KMS-11 (cell line): Measurements from ENCODE around the gene ROR1.

Source experiments
- H2AFZ ChIP-seq: fragments of 200-600 bp; sonication (generic); 2 replicates; pipeline ENCODE4 v1.6.1; 2016; ENCODE audit warnings: antibody characterized with exemption, mixed run types, low read depth
- H3K27ac ChIP-seq: fragments of 200-600 bp; sonication (generic); 2 replicates; pipeline ENCODE4 v1.6.1; 2016; ENCODE audit warnings: mild to moderate bottlenecking, mixed run types
- H3K27me3 ChIP-seq: fragments of 200-600 bp; sonication (generic); 2 replicates; pipeline ENCODE4 v1.6.1; 2017; ENCODE audit warnings: mild to moderate bottlenecking, low read depth, mixed run types, moderate library complexity; ENCODE audit not compliant: insufficient read depth
- H3K36me3 ChIP-seq: fragments of 200-600 bp; sonication (generic); 2 replicates; pipeline ENCODE4 v1.6.1; 2017; ENCODE audit warnings: mild to moderate bottlenecking, mixed run types; ENCODE audit not compliant: insufficient read depth
- H3K4me1 ChIP-seq: fragments of 200-600 bp; sonication (generic); 2 replicates; pipeline ENCODE4 v1.6.1; 2016; ENCODE audit warnings: mild to moderate bottlenecking, low read depth, mixed run types; ENCODE audit not compliant: poor library complexity, severe bottlenecking
- H3K4me2 ChIP-seq: fragments of 200-600 bp; sonication (generic); 2 replicates; pipeline ENCODE4 v1.7.0; 2016; ENCODE audit warnings: mild to moderate bottlenecking, mixed run types
- H3K4me3 ChIP-seq: fragments of 200-600 bp; sonication (generic); IDR thresholded peaks from 2 replicates; pipeline ENCODE4 v1.6.1; 2017; ENCODE audit warnings: low read depth, low read length, mixed read lengths; ENCODE audit not compliant: insufficient read depth
- H3K79me2 ChIP-seq: fragments of 200-600 bp; sonication (generic); 2 replicates; pipeline ENCODE4 v1.6.1; 2016; ENCODE audit warnings: low read depth, mixed run types; ENCODE audit not compliant: insufficient read depth
- H3K9ac ChIP-seq: fragments of 200-600 bp; sonication (generic); 2 replicates; pipeline ENCODE4 v1.6.1; 2016; ENCODE audit warnings: mild to moderate bottlenecking, mixed run types
- H4K20me1 ChIP-seq: fragments of 200-600 bp; sonication (generic); 2 replicates; pipeline ENCODE4 v1.6.1; 2016; ENCODE audit warnings: mild to moderate bottlenecking, mixed run types; ENCODE audit not compliant: insufficient read depth
- CTCF ChIP-seq: fragments of 200-600 bp; sonication (generic); conservative IDR thresholded peaks from 2 replicates; pipeline ENCODE4 v1.6.1; 2017; ENCODE audit warnings: low read depth, mild to moderate bottlenecking, antibody characterized with exemption, low read length, moderate library complexity, mixed read lengths

The ROR1 gene

GRCh38 chr1:63865561-63865960, 91.7 kb downstream of the ROR1 start:
- H3K4me2 ChIP-seq, result no peak overlapping the region
- no peaks in the 10 kb centered on the region for H4K20me1 ChIP-seq
- TF ChIP-seq CTCF, result no peak
- no peak overlapping the region for H3K9ac ChIP-seq
- H3K27ac ChIP-seq, result no peak overlapping the region
- H2AFZ ChIP-seq, result no peak overlapping the region
- no peaks in the 10 kb centered on the region for H3K79me2 ChIP-seq
- H3K4me1 ChIP-seq, result no peaks in the 10 kb centered on the region
- H3K27me3 ChIP-seq, result no peaks in the 10 kb centered on the region
- H3K36me3 ChIP-seq, result no peaks in the 10 kb centered on the region
- H3K4me3 ChIP-seq, result no peak overlapping the region

GRCh38 chr1:63866084-63866483, 92.3 kb downstream of the ROR1 start:
- TF ChIP-seq CTCF, result no peak
- H3K36me3 ChIP-seq, result no peaks in the 10 kb centered on the region
- H3K27ac ChIP-seq, result no peak overlapping the region

GRCh38 chr1:63867429-63868176, 93.8 kb downstream of the ROR1 start:
- no peak overlapping the region for H2AFZ ChIP-seq
- no peaks in the 10 kb centered on the region for H3K27me3 ChIP-seq
- H4K20me1 ChIP-seq, result no peaks in the 10 kb centered on the region
- H3K4me1 ChIP-seq, result no peaks in the 10 kb centered on the region
- H3K4me3 ChIP-seq, result no peak overlapping the region
- no peaks in the 10 kb centered on the region for H3K36me3 ChIP-seq
- no peak for TF ChIP-seq CTCF
- no peak overlapping the region for H3K9ac ChIP-seq
- H3K4me2 ChIP-seq, result no peak overlapping the region
- H3K79me2 ChIP-seq, result no peaks in the 10 kb centered on the region
- no peak overlapping the region for H3K27ac ChIP-seq

More at GRCh38 chr1:63866084-63866483, 92.3 kb downstream of the ROR1 start:
- no peak overlapping the region for H3K4me2 ChIP-seq
- H3K4me1 ChIP-seq, result no peaks in the 10 kb centered on the region
- no peaks in the 10 kb centered on the region for H4K20me1 ChIP-seq
- H3K27me3 ChIP-seq, result no peaks in the 10 kb centered on the region
- H3K9ac ChIP-seq, result no peak overlapping the region
- no peaks in the 10 kb centered on the region for H3K79me2 ChIP-seq
- H3K4me3 ChIP-seq, result no peak overlapping the region
- no peak overlapping the region for H2AFZ ChIP-seq

GRCh38 chr1:63868268-63868781, 94.5 kb downstream of the ROR1 start:
- no peak for TF ChIP-seq CTCF
- Histone ChIP-seq H3K9ac (no peak overlapping the region), H4K20me1 (no peaks in the 10 kb centered on the region), H3K79me2 (no peaks in the 10 kb centered on the region), H2AFZ (no peak overlapping the region), H3K36me3 (no peaks in the 10 kb centered on the region), H3K27me3 (no peaks in the 10 kb centered on the region), H3K4me1 (no peaks in the 10 kb centered on the region), H3K4me3 (no peak overlapping the region), H3K27ac (no peak overlapping the region), H3K4me2 (no peak overlapping the region)
